Astrocyte (in vitro differentiated cells and primary cell): ENCODE data around the gene FLYWCH1. TPM values are rescaled to one million over a fixed set of nuclear protein-coding genes. Genes with fewer than 3 reads are reported as not detected.

Experiments
- DNase-seq: peaks from one replicate; pipeline ENCODE4 v3.0.0-alpha.2; 2010; ENCODE audit warnings: low read depth
- FAIRE-seq: peaks from 2 replicates; lab custom pipeline; 2011; peaks lifted over from hg19 to GRCh38; lab: Jason Lieb, UNC
- H2AFZ ChIP-seq: 2 replicates; pipeline ENCODE4 v1.6.0; 2012; ENCODE audit warnings: low read depth, low read length, inconsistent platforms
- H3K27ac ChIP-seq: 2 replicates; pipeline ENCODE4 v1.5.1; 2011; ENCODE audit warnings: low read depth, low read length, inconsistent platforms
- H3K27me3 ChIP-seq: 2 replicates; pipeline ENCODE4 v1.6.0; 2011; ENCODE audit warnings: low read length, inconsistent platforms; ENCODE audit not compliant: insufficient read depth
- H3K36me3 ChIP-seq: 2 replicates; pipeline ENCODE4 v1.5.1; 2011; ENCODE audit warnings: low read length, inconsistent platforms; ENCODE audit not compliant: insufficient read depth
- H3K4me1 ChIP-seq: 2 replicates; pipeline ENCODE4 v1.5.1; 2011; ENCODE audit warnings: low read length, inconsistent platforms; ENCODE audit not compliant: insufficient read depth
- H3K4me2 ChIP-seq: 2 replicates; pipeline ENCODE4 v1.6.0; 2012; ENCODE audit warnings: low read length, inconsistent platforms
- H3K4me3 ChIP-seq: 2 replicates; pipeline ENCODE4 v1.5.1; 2011; ENCODE audit warnings: low read depth, mild to moderate bottlenecking, low read length, inconsistent platforms; ENCODE audit not compliant: insufficient read depth
- H3K79me2 ChIP-seq: 2 replicates; pipeline ENCODE4 v1.6.0; 2012; ENCODE audit warnings: mild to moderate bottlenecking, low read length, inconsistent platforms; ENCODE audit not compliant: insufficient read depth
- H3K9ac ChIP-seq: 2 replicates; pipeline ENCODE4 v1.6.0; 2012; ENCODE audit warnings: mild to moderate bottlenecking, low read length, inconsistent platforms
- H3K9me3 ChIP-seq: 2 replicates; pipeline ENCODE4 v1.5.1; 2012; ENCODE audit warnings: low read depth, mild to moderate bottlenecking, low read length, inconsistent platforms; ENCODE audit not compliant: insufficient read depth
- H4K20me1 ChIP-seq: 2 replicates; pipeline ENCODE4 v1.6.0; 2012; ENCODE audit warnings: low read length, inconsistent platforms; ENCODE audit not compliant: insufficient read depth
- H3K27ac Mint-ChIP-seq: one replicate; pipeline ENCODE4 v1.8.0; 2021; ENCODE audit warnings: mild to moderate bottlenecking, mixed read lengths; ENCODE audit not compliant: unreplicated experiment
- H3K27me3 Mint-ChIP-seq: one replicate; pipeline ENCODE4 v1.8.0; 2021; ENCODE audit warnings: low read depth, mixed read lengths; ENCODE audit not compliant: unreplicated experiment
- H3K36me3 Mint-ChIP-seq: one replicate; pipeline ENCODE4 v1.8.0; 2021; ENCODE audit warnings: low read depth, mixed read lengths; ENCODE audit not compliant: unreplicated experiment
- H3K4me1 Mint-ChIP-seq: one replicate; pipeline ENCODE4 v1.8.0; 2021; ENCODE audit warnings: low read depth, mixed read lengths; ENCODE audit not compliant: unreplicated experiment
- H3K4me3 Mint-ChIP-seq: one replicate; pipeline ENCODE4 v1.8.0; 2021; ENCODE audit warnings: mild to moderate bottlenecking, moderate library complexity, mixed read lengths; ENCODE audit not compliant: unreplicated experiment
- H3K9me3 Mint-ChIP-seq: one replicate; pipeline ENCODE4 v1.8.0; 2021; ENCODE audit warnings: mild to moderate bottlenecking, mixed read lengths; ENCODE audit not compliant: unreplicated experiment
- EZH2 ChIP-seq: IDR thresholded peaks from 2 replicates; pipeline ENCODE4 v1.6.1; 2012; ENCODE audit warnings: mild to moderate bottlenecking, low read length, inconsistent platforms; ENCODE audit not compliant: insufficient read depth
- total RNA-seq: library from RNA; stranded (reverse); gene quantifications from 2 replicates; pipeline ENCODE4 v1.2.1, GENCODE V29; 2021
- TF ChIP-seq, protein P1 (sequence below): IDR thresholded peaks from 2 replicates; pipeline ENCODE4 v1.5.1; 2011; ENCODE audit warnings: low read depth, mild to moderate bottlenecking, inconsistent platforms, low read length, moderate library complexity; ENCODE audit not compliant: insufficient read depth

FLYWCH1 gene
- total RNA-seq, 1 donor from 2014 or later = 58.9 TPM

DNA sequence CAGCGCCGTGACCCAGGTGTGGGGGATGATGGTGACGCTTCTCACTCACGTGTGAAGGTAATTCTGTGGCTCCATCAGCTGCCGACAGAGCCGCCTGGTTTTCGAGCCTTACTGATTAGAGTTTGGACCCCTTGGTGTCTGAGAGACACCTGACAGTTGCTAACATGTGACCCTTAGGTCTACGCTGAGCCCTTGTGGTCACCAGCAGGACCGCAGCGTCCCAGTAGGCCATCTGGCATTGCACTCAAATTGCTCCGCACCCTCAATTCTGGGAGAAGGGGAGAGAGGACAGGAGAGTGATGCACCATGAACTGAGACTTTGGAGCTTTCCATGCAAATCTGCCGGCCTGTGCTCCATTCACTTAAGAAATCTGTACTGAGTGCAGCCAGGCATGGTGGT is 2.5 kb downstream of the FLYWCH1 start:
- FAIRE-seq (no peak), DNase-seq (no peak)
- no peak overlapping the region for H2AFZ ChIP-seq
- H3K9me3 ChIP-seq = no peaks in the 10 kb centered on the region
- no peaks in the 10 kb centered on the region for H3K27me3 Mint-ChIP-seq
- no peaks in the 10 kb centered on the region for H3K9me3 Mint-ChIP-seq
- H3K4me3 Mint-ChIP-seq = peak overlapping the region; percentile 35
- H3K36me3 Mint-ChIP-seq = peaks cover 2% of the 10 kb centered on the region
- H3K4me3 ChIP-seq = no peak overlapping the region
- H3K9ac ChIP-seq = no peak overlapping the region
- H3K4me2 ChIP-seq = no peak overlapping the region
- peaks cover 4% of the 10 kb centered on the region for H3K36me3 ChIP-seq
- peaks cover 15% of the 10 kb centered on the region for H4K20me1 ChIP-seq
- no peak for TF ChIP-seq EZH2
- H3K4me1 Mint-ChIP-seq = peaks cover 21% of the 10 kb centered on the region
- H3K27me3 ChIP-seq = no peaks in the 10 kb centered on the region
- no peak overlapping the region for H3K27ac ChIP-seq
- H3K27ac Mint-ChIP-seq = peak overlapping the region; percentile 84
- peaks cover 21% of the 10 kb centered on the region for H3K4me1 ChIP-seq
- peaks cover 22% of the 10 kb centered on the region for H3K79me2 ChIP-seq

DNA sequence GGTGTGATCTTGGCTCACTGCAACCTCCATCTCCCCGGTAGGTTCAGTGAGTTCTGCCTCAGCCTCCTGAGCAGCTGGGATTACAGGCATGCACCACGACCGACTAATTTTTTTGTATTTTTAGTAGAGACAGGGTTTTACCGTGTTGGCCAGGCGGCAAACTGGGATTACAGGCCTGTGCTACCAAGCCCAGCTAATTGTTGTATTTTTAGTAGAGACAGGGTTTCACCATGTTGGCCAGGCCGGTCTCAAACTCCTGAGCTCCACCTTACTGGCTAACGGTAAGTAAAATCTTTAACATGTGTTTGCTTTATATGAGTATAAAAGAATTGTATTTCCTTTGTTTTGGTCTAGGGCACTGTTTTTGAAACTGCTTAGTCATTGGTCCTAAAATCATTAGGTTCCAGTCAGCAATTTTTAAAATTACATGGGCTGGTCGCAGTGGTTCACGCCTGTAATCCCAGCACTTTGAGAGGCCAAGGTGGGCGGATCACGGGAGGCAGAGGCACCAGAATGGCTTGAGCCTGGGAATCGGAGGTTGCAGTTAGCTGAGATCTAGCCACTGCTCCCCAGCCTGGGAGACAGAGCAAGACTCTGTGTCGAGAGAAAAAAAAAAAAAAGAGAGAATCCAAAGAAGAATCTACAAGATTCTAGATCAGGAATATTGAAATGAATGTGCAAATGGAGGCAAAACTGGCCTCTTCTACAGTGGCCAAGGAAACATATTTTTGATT is 3.6 kb downstream of the FLYWCH1 start:
- peak overlapping the region; percentile 5 for H3K4me2 ChIP-seq
- H3K27ac ChIP-seq = peak overlapping the region; percentile 8
- peaks cover 21% of the 10 kb centered on the region for H3K4me1 ChIP-seq
- peaks cover 22% of the 10 kb centered on the region for H3K79me2 ChIP-seq
- no peaks in the 10 kb centered on the region for H3K27me3 ChIP-seq
- Mint-ChIP-seq H3K4me3 (peak overlapping the region; percentile 40), H3K9me3 (no peaks in the 10 kb centered on the region), H3K27ac (peak overlapping the region; percentile 85), H3K36me3 (peaks cover 4% of the 10 kb centered on the region), H3K4me1 (peaks cover 21% of the 10 kb centered on the region), H3K27me3 (no peaks in the 10 kb centered on the region)
- no peaks in the 10 kb centered on the region for H3K9me3 ChIP-seq
- H3K4me3 ChIP-seq = no peak overlapping the region
- no peak for TF ChIP-seq EZH2
- TF ChIP-seq, protein P1, sequence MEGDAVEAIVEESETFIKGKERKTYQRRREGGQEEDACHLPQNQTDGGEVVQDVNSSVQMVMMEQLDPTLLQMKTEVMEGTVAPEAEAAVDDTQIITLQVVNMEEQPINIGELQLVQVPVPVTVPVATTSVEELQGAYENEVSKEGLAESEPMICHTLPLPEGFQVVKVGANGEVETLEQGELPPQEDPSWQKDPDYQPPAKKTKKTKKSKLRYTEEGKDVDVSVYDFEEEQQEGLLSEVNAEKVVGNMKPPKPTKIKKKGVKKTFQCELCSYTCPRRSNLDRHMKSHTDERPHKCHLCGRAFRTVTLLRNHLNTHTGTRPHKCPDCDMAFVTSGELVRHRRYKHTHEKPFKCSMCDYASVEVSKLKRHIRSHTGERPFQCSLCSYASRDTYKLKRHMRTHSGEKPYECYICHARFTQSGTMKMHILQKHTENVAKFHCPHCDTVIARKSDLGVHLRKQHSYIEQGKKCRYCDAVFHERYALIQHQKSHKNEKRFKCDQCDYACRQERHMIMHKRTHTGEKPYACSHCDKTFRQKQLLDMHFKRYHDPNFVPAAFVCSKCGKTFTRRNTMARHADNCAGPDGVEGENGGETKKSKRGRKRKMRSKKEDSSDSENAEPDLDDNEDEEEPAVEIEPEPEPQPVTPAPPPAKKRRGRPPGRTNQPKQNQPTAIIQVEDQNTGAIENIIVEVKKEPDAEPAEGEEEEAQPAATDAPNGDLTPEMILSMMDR = no peak
- H4K20me1 ChIP-seq = peaks cover 18% of the 10 kb centered on the region
- no peak for DNase-seq
- FAIRE-seq = no peak
- H3K36me3 ChIP-seq = peaks cover 4% of the 10 kb centered on the region
- H2AFZ ChIP-seq = no peak overlapping the region
- H3K9ac ChIP-seq = peak overlapping the region; percentile 25

DNA sequence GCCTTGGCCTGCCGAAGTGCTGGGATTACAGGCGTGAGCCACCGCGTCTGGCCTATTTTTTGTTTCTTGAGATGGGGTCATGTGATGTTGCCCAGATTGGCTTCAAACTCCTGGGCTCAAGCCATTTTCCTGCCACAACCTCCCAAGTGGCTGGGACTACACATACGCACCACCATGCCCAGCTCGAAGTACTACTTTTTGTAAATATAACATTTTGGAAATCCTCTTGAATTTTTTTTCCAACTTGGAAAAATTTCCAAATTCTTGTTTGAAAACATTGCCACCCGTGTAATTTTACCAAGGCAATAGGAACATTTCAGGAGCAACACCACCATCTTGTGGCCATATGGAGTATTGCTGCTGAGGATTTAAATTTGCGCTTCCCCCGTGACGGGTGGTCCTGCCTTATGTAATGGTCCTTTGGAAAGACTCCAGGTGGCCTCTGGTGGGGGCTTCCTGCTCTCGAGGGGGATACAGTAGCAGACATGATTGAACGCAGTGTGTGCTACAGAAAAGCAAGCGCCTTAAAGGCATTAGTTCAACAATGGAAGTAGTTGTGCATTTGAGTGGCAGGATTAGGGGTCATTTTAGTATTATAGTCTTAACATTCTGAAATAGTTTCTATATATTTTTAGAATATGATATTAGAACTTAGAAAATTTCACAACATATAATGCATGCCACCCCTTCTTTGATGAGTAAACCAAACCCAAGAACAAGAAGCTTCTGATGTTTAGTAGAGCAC is 8.0 kb downstream of the FLYWCH1 start:
- Histone ChIP-seq H3K9ac (no peak overlapping the region), H3K36me3 (peaks cover 9% of the 10 kb centered on the region), H4K20me1 (peaks cover 25% of the 10 kb centered on the region), H3K27me3 (no peaks in the 10 kb centered on the region), H3K79me2 (peaks cover 13% of the 10 kb centered on the region), H3K9me3 (no peaks in the 10 kb centered on the region), H3K4me3 (no peak overlapping the region), H3K4me2 (no peak overlapping the region), H2AFZ (no peak overlapping the region), H3K4me1 (peaks cover 7% of the 10 kb centered on the region), H3K27ac (no peak overlapping the region)
- no peak overlapping the region for H3K4me3 Mint-ChIP-seq
- no peaks in the 10 kb centered on the region for H3K9me3 Mint-ChIP-seq
- H3K27me3 Mint-ChIP-seq = no peaks in the 10 kb centered on the region
- FAIRE-seq (no peak), DNase-seq (peak; percentile 34)
- H3K27ac Mint-ChIP-seq = peak overlapping the region; percentile 30
- peaks cover 10% of the 10 kb centered on the region for H3K36me3 Mint-ChIP-seq
- TF ChIP-seq, protein P1 = peak; percentile 95
- no peak for TF ChIP-seq EZH2
- H3K4me1 Mint-ChIP-seq = peaks cover 11% of the 10 kb centered on the region
